ENCODE measurements around the gene CENPO. TPM values are rescaled to one million over a fixed set of nuclear protein-coding genes. Genes with fewer than 3 reads are reported as not detected.

CENPO gene
- polyA plus RNA-seq, 3 donors, result 0.99 to 3.1 (median 2.5) TPM

DNA sequence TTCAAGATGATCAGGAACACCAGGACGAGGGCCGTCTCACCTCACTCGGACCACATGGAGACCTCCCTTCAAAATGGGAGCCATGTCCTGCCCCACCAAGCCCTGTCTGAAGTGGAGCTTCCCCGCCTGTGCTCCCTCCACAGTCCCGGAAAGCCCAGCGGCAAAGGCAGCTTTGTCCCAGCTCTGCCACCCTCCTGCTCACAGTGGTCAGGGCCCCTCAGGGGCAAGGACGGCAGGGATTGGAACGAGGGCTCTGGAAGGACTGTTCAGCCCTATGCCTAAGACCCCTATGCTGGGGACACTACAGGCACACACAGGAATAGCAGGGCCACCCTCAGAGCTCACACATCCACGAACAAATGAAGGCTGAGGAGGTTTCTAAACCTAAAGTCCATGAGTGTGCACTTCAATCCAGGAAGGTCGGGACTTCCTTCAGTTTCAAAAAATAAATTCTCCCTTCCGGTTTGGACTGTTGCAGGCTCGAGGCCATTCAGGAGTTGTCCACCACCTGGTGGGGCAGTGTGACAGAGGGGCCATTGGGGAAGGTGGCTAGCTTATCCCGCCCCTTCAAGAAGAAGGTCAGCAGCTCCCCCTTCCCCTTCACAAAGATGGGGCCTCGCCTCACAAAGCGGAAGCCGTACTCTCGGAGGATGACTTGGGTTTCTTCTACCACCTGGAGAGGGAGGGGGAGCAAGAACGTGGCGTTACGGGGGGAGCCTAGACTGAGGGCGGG, 26.4 kb downstream of the CENPO start:
- WGBS, 3 donors, result 84 to 90% (median 88%) methylated on average over 21 of the region's 21 CpGs
- H3K27ac ChIP-seq (ENCODE audit: low read depth, low read length), result no peak overlapping the region

DNA sequence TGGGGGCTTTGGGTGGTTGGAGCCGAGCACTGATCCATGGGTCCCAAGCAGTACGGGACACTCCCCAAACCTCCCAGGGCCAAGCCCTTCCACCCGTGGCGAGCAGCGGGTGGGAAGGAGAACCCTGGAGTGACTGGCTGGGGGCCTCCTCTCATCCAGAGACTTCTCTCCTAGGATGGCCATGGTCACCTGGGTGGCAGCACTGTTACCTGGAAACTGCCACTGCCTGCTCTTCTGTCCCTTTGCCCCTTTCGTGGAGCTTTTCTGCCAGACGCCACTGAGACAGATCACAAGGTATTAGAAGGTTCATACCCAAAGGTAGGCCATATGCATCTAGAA, 26.9 kb downstream of the CENPO start:
- no peak overlapping the region for H3K27ac ChIP-seq (ENCODE audit: low read depth, low read length)
- WGBS, 3 donors, result 88 to 91% (median 89%) methylated on average over 7 of the region's 7 CpGs

DNA sequence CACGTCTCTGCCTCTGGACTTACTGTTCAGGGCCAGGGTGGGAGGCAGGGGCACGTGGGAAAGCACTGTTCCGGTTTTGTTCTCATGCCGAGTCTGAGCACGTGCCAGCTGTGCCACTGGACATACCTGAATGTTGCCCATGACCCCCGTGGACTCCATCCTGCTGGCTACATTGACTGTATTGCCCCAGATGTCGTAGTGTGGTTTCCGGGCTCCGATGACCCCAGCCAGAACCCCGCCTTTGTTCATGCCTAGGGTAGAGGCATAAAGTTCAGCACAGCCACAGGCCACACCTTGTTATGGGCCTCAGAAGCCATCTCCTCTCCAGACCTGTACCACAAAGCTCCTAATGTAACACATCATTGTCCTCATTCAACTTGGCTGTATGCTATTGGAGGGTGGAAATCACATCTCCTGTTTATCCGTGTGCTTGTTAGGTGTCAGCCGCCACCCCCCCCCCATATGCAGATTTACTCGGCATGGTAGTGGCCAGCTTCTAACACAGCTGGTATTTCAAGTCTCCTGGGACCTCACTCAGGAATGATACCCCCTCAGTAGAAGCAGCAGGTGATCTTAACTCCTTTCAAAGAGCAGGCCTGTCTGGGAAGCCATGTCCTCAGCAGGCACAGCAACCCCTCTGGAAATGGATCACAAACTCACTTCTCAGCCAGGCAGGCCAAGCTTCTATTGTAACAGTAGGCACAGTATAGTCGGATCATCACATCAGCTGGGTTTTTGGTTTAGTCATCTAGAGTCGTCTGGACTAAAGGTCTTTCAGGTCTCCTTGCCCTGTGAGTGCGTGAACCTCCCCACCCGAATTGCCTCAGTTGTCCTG, 27.6 kb downstream of the CENPO start:
- 90 to 94% (median 92%) methylated on average over 17 of the region's 17 CpGs for WGBS, 3 donors
- H3K27ac ChIP-seq (ENCODE audit: low read depth, low read length), result no peak overlapping the region

DNA sequence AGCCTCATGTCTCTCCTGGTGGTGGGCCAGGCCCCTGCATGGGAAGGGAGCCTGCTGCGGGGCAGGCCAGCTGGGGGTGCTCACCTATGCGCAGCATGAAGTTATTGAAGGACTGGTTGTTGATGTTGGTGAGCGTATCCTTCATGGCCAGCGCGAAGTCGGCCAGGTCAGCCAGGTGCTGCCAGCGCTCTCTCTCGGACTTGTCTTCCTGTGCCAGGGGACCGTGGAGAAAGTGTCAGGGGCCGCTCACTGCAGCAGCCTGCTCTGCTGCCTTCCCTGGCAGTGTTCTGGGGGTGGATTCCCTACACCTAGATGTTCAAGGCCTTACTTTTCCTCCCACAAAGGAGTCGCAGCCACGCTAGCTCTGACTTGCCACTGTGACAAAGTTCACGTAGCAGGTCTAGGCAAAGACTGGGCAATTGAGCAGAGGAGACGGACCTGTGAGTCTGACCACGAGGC, 28.2 kb downstream of the CENPO start:
- no peak overlapping the region for H3K27ac ChIP-seq (ENCODE audit: low read depth, low read length)
- WGBS, 3 donors, result 92 to 94% (median 92%) methylated on average over 15 of the region's 15 CpGs

DNA sequence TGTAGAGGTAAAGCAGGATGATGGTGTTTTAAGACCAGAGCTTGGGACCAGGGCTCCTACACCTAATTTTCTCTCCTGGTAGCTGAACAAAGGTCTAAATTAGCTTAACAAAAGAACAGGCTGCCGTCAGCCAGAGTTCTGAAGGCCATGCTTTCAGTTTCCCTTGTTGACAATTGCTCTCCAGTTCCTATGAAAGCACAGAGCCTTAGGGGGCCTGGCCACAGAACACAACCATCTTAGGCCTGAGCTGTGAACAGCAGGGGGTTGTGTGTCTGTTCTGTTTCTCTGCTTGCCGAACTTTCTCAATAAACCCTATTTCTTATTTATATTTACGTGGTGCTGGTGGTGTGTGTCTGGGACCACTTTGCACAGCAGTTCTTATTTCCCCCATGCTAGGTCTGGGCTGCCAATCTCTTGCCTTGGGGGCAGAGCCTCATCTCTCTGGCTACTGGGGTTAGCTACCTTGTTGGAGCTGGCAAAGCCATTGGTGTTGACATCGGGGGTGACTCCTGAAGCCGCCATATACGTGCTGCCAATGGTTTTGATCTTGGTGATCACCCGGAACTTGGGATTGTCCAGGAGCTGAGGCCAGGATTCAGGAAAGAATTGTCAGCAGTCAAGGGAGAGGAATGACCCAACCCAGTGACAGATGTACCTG, 29.0 kb downstream of the CENPO start:
- 89 to 93% (median 92%) methylated on average over 7 of the region's 7 CpGs for WGBS, 3 donors
- H3K27ac ChIP-seq (ENCODE audit: low read depth, low read length), result no peak overlapping the region

DNA sequence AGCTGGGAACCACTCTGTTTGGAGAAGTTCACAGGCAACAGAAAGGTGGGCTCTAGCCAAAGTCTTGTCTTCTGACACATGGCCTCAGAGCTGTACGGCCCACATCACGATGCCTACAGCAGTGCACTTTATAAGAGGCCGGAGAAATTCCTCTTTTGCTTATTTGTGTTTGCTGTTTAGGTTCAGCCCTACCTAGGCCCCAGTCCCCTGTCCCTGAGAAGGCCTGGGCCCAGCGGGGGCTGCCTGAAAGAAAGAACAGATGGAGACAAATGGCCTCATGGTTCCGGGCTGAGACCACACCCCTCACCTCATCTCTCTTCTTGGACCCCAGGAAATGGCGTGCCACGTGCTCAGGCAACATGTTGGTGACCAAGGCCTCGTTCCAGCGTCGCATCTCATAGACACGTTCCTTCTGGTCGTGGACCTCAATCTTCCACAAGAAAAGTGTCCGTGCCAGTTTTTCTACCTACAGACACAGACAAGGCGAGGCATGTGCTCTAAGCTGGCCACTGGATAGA, 30.9 kb downstream of the CENPO start:
- H3K27ac ChIP-seq (ENCODE audit: low read depth, low read length), result no peak overlapping the region
- WGBS, 3 donors, result 94 to 96% (median 95%) methylated on average over 14 of the region's 14 CpGs

DNA sequence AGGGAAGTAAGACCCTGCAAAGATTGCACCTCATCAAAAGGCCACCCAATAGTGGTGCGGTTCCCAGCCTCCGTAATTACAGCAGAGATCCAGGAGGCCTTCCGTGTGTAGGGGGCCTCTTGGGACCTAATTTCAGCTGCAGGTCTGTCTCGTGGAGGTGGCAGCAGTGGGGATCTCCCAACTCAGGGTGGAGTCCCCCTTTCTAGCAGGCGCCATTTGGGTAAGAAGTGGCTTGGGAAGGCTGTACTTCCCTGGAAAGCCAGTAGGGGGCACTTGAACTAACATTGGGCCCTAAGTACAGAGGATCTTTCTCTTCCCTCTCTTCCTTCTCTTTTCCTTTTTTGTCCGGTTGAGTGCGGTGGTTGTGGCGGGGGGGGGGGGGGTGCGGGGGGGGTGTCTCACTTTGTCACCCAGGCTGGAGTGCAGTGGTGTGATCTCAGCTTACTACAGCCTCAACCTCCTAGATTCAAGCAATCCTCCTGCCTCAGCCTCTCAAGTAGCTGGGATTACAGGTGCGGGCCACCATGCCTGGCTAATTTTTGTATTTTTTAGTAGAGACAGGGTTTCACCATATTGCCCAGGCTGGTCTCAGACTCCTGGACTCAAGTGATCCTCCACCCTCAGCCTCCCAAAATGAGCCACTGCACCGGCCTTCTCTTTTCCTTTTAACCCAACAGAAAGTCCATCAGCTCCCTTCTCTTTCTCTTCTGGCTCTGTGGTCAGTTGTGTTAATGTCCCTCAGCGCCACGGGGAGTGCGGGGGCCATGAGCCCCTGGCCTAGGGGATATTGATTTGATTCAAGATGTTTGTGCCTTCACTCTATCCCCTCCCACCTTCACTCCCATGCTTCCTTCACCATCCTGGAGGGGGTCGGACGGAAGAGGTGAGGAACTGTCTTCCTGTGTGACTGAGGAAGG, 32.0 kb downstream of the CENPO start:
- no peak overlapping the region for H3K27ac ChIP-seq (ENCODE audit: low read depth, low read length)
- 87 to 94% (median 92%) methylated on average over 12 to 16 of the region's 16 CpGs for WGBS, 3 donors

DNA sequence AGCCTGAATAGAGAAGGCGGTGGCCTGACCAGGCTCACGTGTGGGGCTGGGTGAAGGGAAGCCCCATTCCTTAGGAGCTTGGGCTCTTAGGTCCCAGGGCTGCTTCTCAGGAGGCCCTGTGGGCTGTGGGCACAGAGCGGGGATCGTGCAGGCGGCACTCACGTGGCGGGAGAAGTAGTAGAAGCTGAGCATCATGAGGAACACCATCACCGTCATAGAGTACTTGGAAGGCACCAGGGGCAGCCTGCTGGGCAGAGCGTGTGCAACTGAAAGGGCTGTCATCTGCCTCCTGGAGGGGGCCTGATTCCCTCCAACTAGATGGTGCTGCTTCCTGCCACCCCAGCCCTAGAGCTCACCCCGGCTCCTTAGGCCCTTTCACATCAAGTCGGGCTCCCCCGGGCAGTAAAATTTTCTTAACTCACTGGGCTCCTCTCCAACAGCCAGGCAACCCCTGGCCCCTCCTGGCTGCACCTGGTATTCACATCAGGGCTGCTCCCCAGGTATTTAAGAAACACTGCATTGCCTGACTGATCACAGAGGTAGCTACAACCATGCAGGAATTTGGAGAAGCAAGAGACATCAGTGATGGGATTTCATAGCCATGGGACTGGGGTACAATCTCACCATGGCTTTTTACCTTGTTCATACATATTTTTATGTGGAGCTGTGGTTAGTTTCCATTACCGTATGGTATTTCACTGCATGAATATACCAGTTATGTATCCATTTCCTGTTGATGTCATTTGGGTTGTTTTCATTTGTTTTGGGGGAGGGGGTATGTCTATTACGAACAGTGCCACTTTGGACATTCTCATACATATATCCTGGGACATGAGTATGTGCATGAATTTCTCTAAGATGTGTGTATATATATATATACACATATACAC, 32.9 kb downstream of the CENPO start:
- H3K27ac ChIP-seq (ENCODE audit: low read depth, low read length), result no peak overlapping the region
- 87 to 91% (median 88%) methylated on average over 14 of the region's 14 CpGs for WGBS, 3 donors

DNA sequence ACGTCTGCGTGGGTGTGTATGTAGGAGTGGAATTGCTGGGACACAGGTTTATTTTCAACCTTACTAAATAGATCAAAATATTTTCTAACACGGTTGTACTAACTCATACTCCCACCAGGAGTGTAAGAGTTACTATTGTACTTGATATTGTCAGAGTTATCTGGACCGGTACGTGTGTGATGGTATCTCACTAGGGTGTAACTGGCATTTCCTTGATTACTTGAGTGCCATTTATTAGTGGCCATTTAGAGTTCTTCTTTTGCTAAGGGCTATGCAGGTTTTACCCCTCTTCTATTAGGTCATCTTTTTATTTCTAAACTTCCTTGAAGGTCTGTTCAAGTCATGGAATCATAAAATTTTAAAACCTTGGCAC, 33.5 kb downstream of the CENPO start:
- 60 to 74% (median 70%) methylated on average over 5 of the region's 5 CpGs for WGBS, 3 donors

DNA sequence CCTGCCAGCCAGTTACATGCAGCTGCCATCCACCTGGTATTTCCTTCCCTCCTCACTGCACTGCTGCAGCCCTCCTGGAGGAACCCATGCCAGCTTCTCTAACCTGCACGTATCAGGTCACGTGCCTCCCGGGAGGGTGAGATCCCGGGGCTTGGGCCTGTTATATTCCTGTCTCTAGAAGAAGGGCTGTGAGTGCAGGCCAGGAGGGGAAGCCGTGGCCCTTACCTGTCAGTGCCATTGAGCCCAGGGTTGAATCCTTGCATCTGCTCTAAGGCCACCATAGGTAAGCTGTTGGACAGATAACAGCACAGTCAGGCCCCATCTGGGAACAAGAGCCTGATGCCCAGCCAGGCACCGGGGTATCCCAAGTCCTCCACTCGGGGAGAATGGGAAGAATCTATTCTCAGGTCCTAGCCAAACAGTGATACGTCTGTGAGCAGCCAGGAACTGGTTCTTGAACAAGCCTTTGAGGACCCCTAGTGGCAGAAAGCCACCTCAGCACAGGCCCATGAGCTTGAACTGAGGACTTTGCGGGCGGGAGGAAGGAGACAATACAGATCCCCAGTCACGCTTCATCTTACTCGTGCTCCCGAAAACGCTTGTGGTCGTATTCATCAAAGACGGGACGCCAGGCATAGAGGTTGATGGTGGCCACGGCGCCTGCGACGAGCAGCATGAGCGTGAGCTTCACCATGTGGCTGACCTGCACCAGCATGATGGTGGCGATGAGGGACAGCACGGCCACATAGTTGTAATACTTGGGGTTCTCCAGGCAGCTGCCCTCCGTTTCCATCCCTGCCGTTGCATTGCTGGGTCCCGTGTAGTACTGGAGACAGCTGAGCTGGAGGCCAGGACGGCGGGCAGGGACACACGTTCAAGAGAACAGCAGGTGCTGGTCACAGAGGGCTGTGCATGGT, 34.4 kb downstream of the CENPO start:
- H3K27ac ChIP-seq (ENCODE audit: low read depth, low read length), result no peak overlapping the region
- 21 to 44% (median 33%) methylated on average over 30 of the region's 30 CpGs for WGBS, 3 donors

More for the DNA sequence above, 33.5 kb downstream of the CENPO start:
- no peak overlapping the region for H3K27ac ChIP-seq (ENCODE audit: low read depth, low read length)

DNA sequence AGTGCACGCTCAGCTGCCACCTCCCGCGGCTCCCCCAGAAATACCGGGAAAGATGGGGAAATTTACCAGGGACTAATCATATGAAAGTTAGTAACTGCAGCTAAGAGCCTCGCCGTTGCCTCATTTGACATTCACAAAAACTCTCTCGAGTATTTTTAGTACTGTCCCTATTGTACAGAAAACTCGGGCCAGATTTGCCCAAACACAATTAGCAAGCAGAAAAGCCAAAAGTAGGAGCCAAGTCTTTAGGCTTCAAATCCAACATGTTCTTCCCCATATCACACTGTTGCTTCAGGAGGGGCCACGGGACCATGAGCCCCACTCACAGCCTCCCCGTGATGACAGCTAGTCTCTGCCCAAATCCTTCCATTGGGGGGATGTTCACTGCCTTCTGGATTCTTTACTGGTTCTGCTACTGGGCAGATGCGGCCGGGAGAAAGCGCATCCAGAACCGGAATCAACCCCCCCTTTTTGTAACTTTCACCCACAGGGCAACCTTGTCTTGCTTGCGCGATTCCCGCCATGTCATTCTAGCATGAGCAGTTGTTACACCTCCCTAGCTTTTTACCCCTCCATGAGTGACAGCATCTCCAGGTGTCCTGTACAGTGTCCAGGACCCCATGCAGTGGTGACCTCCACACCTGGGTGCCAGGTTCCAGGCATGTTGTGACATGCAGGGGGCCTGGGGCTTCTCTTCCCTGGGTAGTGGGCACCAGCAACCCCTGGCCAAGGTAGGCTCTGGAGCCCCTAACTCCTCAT, 35.2 kb downstream of the CENPO start:
- 68 to 81% (median 79%) methylated on average over 17 of the region's 17 CpGs for WGBS, 3 donors
- H3K27ac ChIP-seq (ENCODE audit: low read depth, low read length), result no peak overlapping the region

DNA sequence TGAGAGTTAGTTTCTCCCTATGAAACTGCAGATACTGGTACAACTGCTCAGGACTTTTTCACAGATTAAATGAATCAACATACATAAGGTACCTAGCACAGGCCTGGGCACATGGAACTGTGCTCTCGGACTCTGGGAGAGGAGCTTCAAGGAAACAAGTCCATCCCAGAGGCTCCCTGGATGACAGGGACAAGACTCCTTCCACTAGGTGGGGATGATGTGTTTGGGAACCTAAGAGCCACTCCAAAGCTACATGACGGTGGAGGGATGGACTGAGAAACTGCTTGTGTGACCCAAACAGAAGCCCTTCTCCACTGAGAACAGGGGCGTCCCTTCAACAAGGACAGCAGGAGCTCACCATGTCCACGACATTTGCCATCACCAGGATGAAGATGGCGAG, 37.1 kb downstream of the CENPO start:
- 88 to 91% (median 90%) methylated on average over 5 of the region's 5 CpGs for WGBS, 3 donors
- H3K27ac ChIP-seq (ENCODE audit: low read depth, low read length), result no peak overlapping the region

DNA sequence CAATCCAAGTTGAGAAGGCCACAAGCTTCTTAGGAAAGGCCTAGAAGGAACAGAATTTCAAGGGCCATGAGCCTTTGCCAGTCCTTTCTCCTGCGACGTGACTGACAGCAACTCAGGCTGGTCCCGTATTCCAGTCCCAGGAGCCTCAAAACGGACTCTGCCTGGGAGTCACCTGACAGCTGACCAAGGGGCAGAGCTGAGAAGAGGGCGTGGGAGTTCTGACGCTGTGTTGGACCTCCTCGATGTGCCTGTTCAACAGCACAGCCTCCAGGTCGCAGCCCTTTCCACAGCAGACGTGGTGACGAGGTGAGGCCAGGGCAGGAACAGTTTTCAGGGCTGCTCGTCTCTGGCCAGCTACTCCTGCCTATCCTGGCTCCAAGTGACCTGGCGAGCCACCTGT, 37.6 kb downstream of the CENPO start:
- H3K27ac ChIP-seq (ENCODE audit: low read depth, low read length), result no peak overlapping the region
- 90 to 97% (median 97%) methylated on average over 12 of the region's 12 CpGs for WGBS, 3 donors

DNA sequence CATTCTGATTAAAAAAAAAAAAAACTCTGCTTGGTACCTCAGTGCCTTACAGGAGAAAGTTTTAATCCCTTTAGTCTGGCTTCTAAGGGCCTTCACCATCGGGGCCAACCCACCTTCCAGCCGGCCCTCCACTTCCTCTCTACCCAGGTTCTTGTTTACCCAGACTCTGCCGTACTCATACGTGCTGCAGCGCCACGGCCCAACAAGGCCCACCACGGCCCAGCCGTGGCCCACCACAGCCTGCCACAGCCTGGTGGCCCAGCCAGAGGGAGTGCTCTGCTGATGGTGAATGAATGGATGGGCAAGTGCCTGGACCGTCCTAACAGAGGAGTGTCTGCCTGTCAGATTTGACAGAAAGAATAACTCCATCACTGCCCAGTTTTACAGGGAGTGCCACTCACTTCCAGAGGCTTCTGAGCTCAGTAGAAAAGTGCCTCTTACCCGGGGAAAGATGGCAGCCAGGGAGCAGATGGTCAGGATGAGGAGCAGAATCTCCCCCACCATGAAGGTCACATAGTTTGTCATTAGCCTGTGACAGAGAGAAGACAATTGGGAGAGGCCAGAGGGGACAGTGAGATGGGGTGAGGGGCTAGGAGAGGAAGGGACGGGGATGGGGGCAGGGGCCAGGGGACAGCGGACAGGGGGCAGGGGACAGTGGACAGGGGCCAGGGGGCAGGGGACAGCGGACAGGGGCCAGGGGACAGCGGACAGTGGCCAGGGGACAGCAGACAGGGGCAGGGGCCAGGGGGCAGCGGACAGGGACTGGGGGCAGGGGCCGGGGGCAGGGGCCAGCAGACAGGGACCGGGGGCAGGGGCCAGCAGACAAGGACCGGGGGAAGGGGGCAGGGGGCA, 38.2 kb downstream of the CENPO start:
- H3K27ac ChIP-seq (ENCODE audit: low read depth, low read length), result no peak overlapping the region
- WGBS, 3 donors, result 86 to 93% (median 93%) methylated on average over 12 to 18 of the region's 18 CpGs

DNA sequence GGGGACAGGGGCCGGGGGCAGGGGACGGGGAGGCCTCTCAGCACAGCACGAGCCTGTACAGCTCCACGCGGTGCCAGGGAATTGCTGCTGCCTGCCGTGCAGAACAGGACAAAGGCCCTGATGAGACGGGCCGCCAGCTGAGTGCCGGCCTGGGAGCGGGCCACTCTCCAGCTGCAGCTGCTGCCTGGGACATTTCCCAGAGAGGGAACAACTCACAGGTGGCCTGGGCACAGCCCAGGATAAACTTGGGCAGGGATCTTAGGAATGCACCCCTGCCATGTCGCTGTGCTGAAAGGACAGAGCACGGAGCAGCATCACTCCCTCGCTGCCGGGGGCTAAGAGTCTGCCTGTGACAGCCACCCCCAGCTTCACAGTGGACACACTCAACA, 38.8 kb downstream of the CENPO start:
- WGBS, 3 donors, result 38 to 86% (median 84%) methylated on average over 13 to 14 of the region's 14 CpGs

More for the DNA sequence above, 38.8 kb downstream of the CENPO start:
- H3K27ac ChIP-seq (ENCODE audit: low read depth, low read length), result no peak overlapping the region

Data from adipose tissue (tissue), 3 donors.